ENCODE measurements around the gene COA8.
"Not testable (repeated sequence)": the region's sequence is repeated elsewhere in the genome, so short reads cannot be mapped to it uniquely, and the experiment has no call there.

COA8 gene

GRCh38 chr14:103576371-103577024 lies 13.7 kb downstream of the COA8 start:
- DNase-seq = peak; percentile 92

- no peak for DNase-seq
These were observed 15.8 kb downstream of the COA8 start for GRCh38 chr14:103578401-103579075.

- DNase-seq = no peak
These were observed 18.4 kb downstream of the COA8 start for GRCh38 chr14:103581206-103581605.

GRCh38 chr14:103581954-103582703 lies 19.4 kb downstream of the COA8 start:
- no peak for DNase-seq

- DNase-seq = no peak
These were observed 21.7 kb downstream of the COA8 start for GRCh38 chr14:103584326-103584915.

- DNase-seq = no peak
These were observed 30.8 kb downstream of the COA8 start for GRCh38 chr14:103593577-103593976.

GRCh38 chr14:103594265-103594664 lies 31.5 kb downstream of the COA8 start:
- DNase-seq = no peak

- no peak for DNase-seq
These were observed 35.0 kb downstream of the COA8 start for GRCh38 chr14:103597623-103598377.

- DNase-seq = no peak
These were observed 37.7 kb downstream of the COA8 start for GRCh38 chr14:103600503-103600902.

GRCh38 chr14:103604620-103605019 lies 41.9 kb downstream of the COA8 start:
- no peak for DNase-seq

GRCh38 chr14:103606963-103607668 lies 44.4 kb downstream of the COA8 start:
- DNase-seq = peak; percentile 94

GRCh38 chr14:103607822-103608221 lies 45.1 kb downstream of the COA8 start:
- no peak for DNase-seq

- not testable (repeated sequence) for DNase-seq
These were observed 46.3 kb downstream of the COA8 start for GRCh38 chr14:103609081-103609480.

- DNase-seq = no peak
These were observed 48.5 kb downstream of the COA8 start for GRCh38 chr14:103611215-103611614.

- DNase-seq = no peak
These were observed 50.8 kb downstream of the COA8 start for GRCh38 chr14:103613517-103613916.

GRCh38 chr14:103616635-103617300 lies 54.0 kb downstream of the COA8 start:
- no peak for DNase-seq

GRCh38 chr14:103619057-103619456 lies 56.3 kb downstream of the COA8 start:
- no peak for DNase-seq

GRCh38 chr14:103621860-103622259 lies 59.1 kb downstream of the COA8 start:
- DNase-seq = no peak

- DNase-seq = no peak
These were observed 60.5 kb downstream of the COA8 start for GRCh38 chr14:103623308-103623707.

GRCh38 chr14:103623883-103624482 lies 61.2 kb downstream of the COA8 start:
- peak; percentile 44 for DNase-seq

GRCh38 chr14:103624860-103625259 lies 62.1 kb downstream of the COA8 start:
- DNase-seq = peak; percentile 48
